GM18861 (cell line): ENCODE results near the gene LIMS2.

ENCODE experiments used
- ATAC-seq: cut with Tn5 transposase; IDR thresholded peaks from one replicate; pipeline ENCODE4 v1.9.1; 2021; ENCODE audit not compliant: unreplicated experiment

LIMS2 gene

DNA sequence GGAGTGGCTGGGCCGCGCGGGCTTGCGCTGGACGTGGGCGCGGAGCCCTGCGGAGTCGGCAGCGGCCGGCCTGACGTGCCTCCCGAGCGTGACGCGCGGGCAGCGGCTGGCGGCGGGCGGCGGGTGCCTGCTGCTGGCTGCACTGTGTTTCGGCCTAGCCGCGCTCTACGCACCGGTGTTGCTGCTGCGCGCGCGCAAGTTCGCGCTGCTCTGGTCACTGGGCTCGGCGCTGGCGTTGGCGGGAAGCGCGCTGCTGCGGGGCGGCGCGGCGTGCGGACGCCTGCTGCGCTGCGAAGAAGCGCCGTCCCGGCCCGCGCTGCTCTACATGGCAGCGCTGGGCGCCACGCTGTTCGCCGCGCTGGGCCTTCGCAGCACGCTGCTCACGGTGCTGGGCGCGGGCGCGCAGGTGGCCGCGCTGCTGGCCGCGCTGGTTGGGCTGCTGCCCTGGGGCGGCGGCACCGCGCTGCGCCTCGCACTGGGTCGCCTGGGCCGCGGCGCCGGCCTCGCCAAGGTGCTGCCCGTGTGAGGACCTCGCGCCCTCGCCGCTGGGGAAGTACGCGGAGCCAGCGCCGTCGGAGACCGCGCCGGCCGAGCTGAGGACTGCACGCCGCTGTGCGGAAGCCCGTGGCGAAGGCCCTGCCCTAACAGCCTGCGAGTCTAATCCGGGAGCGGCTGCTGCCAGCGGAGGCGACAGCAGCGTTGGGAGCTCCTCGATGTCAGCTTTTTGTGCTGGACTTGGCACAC is 26.5 kb upstream of the LIMS2 start:
- peak; percentile 33 for ATAC-seq

- peak; percentile 47 for ATAC-seq
Measured at GRCh38 chr2:127701193-127701650, 25.9 kb upstream of the LIMS2 start, which contains the start of gene SFT2D3. SFT2D3 (plus strand) TSS chr2:127701497; CDS start chr2:127701529, 32 bp downstream.

DNA sequence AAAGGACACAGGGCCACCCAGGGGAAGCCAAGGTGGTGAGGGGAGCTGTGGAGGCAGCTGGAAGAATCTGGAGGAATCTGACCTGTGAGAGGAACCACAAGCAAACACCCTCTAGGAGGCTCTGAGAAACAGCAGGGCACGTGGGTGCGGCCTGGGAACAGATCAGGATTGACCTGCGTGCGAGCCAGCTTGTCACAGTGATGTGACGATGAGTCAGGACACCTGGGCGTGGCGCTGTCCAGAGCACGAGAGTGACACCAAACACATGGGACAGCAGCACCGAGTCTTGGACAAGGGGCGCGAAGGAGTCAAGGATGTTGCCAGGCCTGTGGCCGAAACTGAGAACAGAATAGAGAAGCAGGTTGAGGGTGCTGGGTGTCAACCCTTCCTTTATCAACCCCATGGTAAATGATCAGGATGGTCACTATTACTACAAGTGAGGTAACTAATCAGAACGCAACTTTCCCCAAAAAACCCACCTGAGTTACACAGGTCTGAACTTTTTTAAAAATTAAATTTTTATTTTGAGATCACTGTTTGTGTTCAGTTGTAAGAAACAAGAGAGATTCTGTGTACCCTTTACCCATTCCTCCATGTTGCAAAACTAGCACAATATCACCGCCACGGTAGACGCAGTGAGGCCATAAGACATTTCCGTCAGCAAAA is 25.3 kb upstream of the LIMS2 start:
- ATAC-seq, result peak; percentile 60

DNA sequence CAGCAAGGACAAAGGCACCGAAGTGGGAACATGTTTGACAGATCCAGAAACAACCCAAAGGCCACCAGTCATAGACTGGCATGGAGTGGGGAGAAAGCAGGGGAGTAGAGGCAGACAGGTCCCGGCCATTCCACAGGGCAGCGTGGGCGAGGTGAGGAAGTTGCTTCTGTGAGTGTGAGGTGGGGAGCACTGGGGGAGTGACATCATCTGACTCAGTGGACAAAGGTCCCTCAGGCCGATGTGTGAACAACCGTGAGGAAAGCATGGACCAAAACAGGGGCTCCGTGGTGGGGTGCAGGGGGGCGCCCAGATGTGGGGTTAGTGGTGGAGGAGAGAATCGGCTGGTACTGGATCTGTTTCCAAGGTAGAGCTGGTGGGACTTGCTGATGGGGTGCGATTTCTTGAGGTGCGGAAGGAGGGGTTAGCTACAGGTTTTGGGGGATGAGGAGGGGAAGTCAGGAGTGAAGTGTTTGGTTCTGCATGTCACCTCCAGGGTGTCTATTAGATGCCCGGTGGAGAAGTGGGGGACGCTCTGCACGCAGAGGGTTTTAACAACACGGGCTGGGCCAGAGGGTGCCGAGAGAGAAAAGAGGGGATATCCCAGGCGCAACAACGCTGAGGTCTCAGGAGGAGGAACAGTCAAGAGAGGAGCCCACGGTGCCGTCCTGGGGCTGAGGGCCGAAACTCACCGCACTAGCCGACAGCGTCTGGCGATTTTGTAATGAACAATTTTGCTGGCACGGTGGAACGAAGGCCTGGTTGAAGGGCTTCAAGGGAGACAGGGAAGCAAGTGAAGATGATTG is 23.4 kb upstream of the LIMS2 start:
- ATAC-seq, result no peak

DNA sequence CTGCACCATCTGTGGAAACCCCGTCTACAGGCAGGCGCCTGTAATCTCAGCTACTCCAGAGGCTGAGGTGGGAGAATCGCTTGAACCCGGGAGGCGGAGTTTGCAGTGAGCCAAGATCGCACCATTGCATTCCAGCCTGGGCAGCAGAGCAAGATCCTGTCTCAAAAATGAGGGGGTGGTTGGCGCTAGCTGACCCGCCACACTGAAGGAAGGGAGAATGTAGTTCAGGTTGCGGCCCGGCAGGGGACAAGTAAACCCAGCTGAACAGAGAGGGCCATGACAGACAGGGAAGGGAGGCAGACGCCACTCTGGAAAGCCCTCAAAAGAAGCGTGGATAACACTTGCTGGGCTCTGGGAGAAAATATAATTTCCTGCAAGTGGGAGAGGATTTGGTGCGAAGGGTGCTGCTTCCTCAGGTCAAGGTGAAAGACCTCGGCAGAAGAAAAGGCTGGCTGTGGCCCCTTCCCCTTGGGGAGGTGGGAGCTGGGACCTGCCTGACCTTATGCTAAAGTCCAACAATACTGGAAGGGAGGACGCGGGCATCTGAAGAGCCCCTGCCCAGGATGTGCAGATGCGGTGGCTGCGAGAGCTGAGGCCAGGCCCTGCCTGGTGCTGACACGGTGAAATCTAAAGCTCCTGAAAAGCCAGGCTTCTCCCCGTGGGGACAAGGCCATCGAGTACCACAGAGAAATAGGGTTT is 22.3 kb upstream of the LIMS2 start:
- ATAC-seq, result no peak

- no peak for ATAC-seq
Measured at GRCh38 chr2:127695491-127696472, 20.5 kb upstream of the LIMS2 start.

DNA sequence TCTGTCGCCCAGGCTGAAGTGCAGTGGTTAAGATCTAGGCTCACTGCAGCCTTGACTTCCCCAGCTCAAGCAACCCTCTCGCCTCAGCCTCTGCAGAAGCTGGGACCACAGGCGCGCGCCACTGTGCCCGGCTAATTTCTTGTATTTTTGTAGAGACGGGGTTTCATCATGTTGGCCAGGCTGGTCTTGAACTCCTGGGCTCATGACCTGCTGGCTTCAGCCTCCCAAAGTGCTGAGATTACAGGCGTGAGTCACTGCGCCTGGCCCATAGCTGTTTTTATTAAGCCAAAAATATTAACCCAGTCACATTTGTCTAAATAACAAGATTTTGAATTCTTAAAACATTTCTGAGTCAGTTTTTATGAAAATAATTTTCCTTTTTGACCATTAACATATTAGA is 19.7 kb upstream of the LIMS2 start:
- ATAC-seq, result no peak

GRCh38 chr2:127690696-127691095 is 15.4 kb upstream of the LIMS2 start:
- no peak for ATAC-seq

DNA sequence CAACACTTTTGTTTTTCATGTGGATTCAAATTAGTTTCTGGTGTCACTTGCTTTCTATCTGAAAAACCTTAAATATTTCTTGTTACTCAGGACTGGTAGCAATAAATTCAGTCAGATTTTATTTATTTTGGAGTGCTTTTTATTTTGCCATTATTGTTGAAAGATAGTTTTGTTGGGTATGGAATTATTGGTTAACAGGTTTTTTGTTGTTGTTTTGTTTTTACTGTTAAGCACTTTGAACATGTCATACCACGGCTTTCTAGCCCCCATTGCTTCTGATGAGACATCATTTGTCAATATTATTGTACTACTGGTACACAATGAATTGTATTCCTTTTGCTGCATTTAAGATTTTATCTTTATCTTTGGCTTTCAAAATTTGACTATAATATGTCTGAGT is 13.1 kb upstream of the LIMS2 start:
- ATAC-seq, result no peak

GRCh38 chr2:127685410-127686080 is 10.2 kb upstream of the LIMS2 start:
- ATAC-seq, result no peak

GRCh38 chr2:127683757-127684156 is 8.4 kb upstream of the LIMS2 start:
- ATAC-seq, result no peak

DNA sequence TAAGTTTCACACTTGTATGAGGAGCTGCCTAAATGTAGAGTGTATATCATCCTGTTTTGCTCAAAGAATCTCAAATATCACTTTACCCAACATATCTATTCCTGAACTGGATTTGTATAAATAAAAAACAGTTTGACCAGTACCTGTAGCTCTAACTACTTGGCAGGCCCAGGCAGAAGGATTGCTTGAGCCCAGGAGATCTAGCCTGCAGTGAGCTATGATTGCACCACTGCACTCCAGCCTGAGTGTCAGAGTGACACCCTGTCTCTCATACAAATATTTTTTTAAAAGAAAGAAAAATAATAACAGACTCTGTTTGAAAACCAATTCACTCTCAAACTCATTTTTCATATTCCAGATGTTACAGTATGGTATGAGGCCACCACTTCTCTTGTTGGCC is 7.7 kb upstream of the LIMS2 start:
- no peak for ATAC-seq

DNA sequence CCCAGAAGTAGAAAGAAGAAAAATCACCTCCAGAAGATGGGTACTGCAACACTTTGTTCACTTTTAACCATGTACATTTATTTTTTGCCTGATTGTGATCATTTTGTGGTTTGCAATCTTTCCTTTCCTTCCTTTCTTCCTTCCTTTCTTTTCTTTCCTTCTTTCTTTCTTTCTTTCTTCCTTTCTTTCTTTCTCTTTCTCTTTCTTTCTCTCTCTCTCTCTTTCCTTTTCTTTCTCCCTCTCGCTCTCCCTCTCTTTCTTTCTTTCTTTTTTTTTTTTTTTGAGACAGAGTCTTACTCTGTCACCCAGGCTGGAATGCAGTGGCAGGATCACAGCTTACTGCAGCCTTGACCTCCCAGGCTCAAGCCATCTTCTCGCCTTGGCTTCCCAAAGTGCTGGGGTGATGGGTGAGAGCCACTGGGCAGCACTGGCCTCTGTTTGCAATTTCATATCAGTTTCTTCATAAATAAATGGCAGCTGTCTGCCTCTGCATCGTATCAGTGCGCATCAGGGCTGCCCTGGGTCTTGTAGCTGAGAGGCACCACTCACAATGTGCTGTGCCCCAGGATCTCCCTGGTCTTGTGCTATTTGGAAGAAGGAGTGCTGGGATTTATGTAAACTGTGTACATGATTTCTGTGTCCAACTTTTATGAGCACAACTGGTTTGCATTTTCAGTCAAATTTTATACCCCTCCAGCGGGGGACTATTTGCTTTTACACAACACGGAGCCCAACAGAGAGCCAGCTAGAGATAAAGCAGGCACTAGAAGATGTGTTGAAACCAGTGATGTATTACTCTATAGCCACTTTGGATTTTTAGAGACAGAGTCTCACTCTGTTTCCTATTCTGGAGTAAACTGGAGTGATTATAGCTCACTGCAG is 6.9 kb upstream of the LIMS2 start:
- ATAC-seq, result no peak

GRCh38 chr2:127681288-127681804 is 6.0 kb upstream of the LIMS2 start:
- no peak for ATAC-seq

DNA sequence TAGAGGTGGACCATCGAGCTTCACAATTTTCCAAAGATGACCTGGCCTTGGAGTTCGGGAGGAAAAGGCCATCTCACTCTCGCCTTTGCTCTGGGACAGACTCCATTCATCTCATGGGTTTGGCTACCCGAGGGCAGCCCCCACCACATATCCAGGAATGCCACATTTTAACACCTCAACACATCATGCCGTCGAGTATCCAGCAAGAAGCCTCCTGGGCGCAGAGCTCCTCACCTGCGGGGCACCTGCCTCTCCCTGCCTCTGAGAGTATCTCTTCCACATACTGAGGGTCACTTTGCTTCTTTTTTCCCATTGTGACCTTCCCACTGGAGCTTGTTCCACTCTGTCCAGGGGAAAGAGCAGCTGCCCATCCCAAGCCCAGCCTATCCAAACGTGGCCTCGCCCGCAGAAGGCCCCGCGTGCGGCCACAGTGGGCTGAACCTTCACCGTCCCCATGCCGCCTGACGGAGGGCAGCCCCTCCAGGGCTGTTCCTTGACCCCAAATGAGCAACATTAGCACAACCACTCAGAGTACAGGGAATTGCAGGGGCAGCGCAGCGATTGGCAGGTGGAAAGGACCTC is 5.5 kb upstream of the LIMS2 start:
- no peak for ATAC-seq

GRCh38 chr2:127679680-127680361 is 4.5 kb upstream of the LIMS2 start:
- ATAC-seq, result no peak

- ATAC-seq, result no peak
Measured at GRCh38 chr2:127678991-127679390, 3.7 kb upstream of the LIMS2 start.
